HepG2 (cell line): ENCODE results near the gene CHST11. TPM values are rescaled to one million over a fixed set of nuclear protein-coding genes. Genes with fewer than 3 reads are reported as not detected.

Experiments
- ATAC-seq: fragments of 200-7000 bp; cut with Tn5 transposase; 3 replicates; pipeline ENCODE4 v1.9.1; 2020; ENCODE audit warnings: mild to moderate bottlenecking, moderate library complexity
- BruUV-seq: library from RNA; stranded (reverse); fragments of 400-500 nt; replicated peaks from 2 replicates; lab custom pipeline; 2021; lab: Mats Ljungman, UMichigan
- CTCF ChIA-PET: fragments of 300-600 bp; formaldehyde crosslinking; extraction: SDS; loops from one replicate; lab custom pipeline; 2021; ENCODE audit warnings: low total read pairs, inconsistent platforms, low intra/inter-chr PET ratio; lab: Yijun Ruan, JAX
- POLR2A ChIA-PET: fragments of 350-600 bp; sonication (Branson Sonifier 250); formaldehyde crosslinking; loops from one replicate; lab custom pipeline; 2020; ENCODE audit warnings: antibody characterized with exemption, inconsistent platforms; lab: Yijun Ruan, JAX
- DNase-seq: peaks from one replicate; pipeline ENCODE4 v3.0.0-alpha.2; 2015; ENCODE audit warnings: low spot score
- FAIRE-seq: peaks from 3 replicates; lab custom pipeline; 2011; peaks lifted over from hg19 to GRCh38; lab: Jason Lieb, UNC
- H2AFZ ChIP-seq: one replicate; pipeline ENCODE4 v1.6.1; 2011; ENCODE audit warnings: low read length, inconsistent platforms
- H3K27ac ChIP-seq: fragments of 300-600 bp; 3 replicates; pipeline ENCODE4 v1.8.0; 2011; ENCODE audit warnings: mixed run types, mild to moderate bottlenecking, mixed read lengths, low read length, inconsistent platforms; ENCODE audit not compliant: insufficient read depth; ENCODE audit errors: extremely low read length
- H3K27me3 ChIP-seq, 2 experiments: fragments of 200-600 bp in 1 of 2; 2 replicates in 1 of 2; 3 replicates in 1 of 2; pipeline versions ENCODE4 v1.6.0 to v1.8.0; 2011; ENCODE audit warnings: low read length in 2 of 2, mild to moderate bottlenecking in 2 of 2, moderate library complexity in 2 of 2, inconsistent platforms in 1 of 2; ENCODE audit not compliant: insufficient read depth in 2 of 2, control insufficient read depth in 1 of 2
- H3K36me3 ChIP-seq, 2 experiments: fragments of 200-600 bp in 1 of 2; replicated peaks in 1 of 2; 2 replicates in 1 of 2; 3 replicates in 1 of 2; pipeline versions ENCODE4 v1.5.1 to v1.8.0; 2011; ENCODE audit warnings: low read length in 2 of 2, inconsistent platforms in 1 of 2; ENCODE audit not compliant: insufficient read depth in 2 of 2, control insufficient read depth in 1 of 2
- H3K4me1 ChIP-seq: 2 replicates; pipeline ENCODE4 v1.5.1; 2012; ENCODE audit warnings: low read length, inconsistent platforms; ENCODE audit not compliant: insufficient read depth
- H3K4me2 ChIP-seq: 2 replicates; pipeline ENCODE4 v1.6.0; 2011; ENCODE audit warnings: low read depth, low read length, inconsistent platforms
- H3K4me3 ChIP-seq, 3 experiments: fragments of 200-600 bp in 1 of 3; sonication (generic), shearing (Covaris generic) in 1 of 3; replicated peaks in 1 of 3; 2 replicates each; pipeline ENCODE4 v1.5.1; 2011 to 2016; ENCODE audit warnings: low read length in 3 of 3, inconsistent platforms in 2 of 3, low read depth in 2 of 3, mild to moderate bottlenecking in 2 of 3, control low read depth in 1 of 3, mixed read lengths in 1 of 3; ENCODE audit not compliant: insufficient read depth in 1 of 3
- H3K79me2 ChIP-seq: one replicate; pipeline ENCODE4 v1.6.1; 2011; ENCODE audit warnings: low read length, inconsistent platforms; ENCODE audit not compliant: insufficient read depth
- H3K9ac ChIP-seq: 2 replicates; pipeline ENCODE4 v1.6.0; 2011; ENCODE audit warnings: mild to moderate bottlenecking, low read depth, low read length, inconsistent platforms; ENCODE audit not compliant: insufficient read depth
- H3K9me3 ChIP-seq: 2 replicates; pipeline ENCODE4 v1.5.1; 2012; ENCODE audit warnings: mild to moderate bottlenecking, low read length
- H4K20me1 ChIP-seq: 2 replicates; pipeline ENCODE4 v1.6.0; 2011; ENCODE audit warnings: inconsistent platforms, mild to moderate bottlenecking, low read length, moderate library complexity; ENCODE audit not compliant: insufficient read depth
- FIP1L1 ChIP-seq: fragments of 200-400 bp; formaldehyde crosslinking; IDR thresholded peaks from 2 replicates; pipeline ENCODE4 v1.6.1; 2018; ENCODE audit warnings: low read depth, mild to moderate bottlenecking, low read length, moderate library complexity, borderline replicate concordance; ENCODE audit not compliant: insufficient read depth
- HOXA9 ChIP-seq: sonication (generic); formaldehyde crosslinking; IDR thresholded peaks from 2 replicates; pipeline ENCODE4 v1.8.1; 2022; ENCODE audit warnings: missing genetic modification reagents, mild to moderate bottlenecking, moderate library complexity, borderline replicate concordance
- ZNF264 ChIP-seq: sonication (generic); formaldehyde crosslinking; IDR thresholded peaks from 2 replicates; pipeline ENCODE4 v1.4.0; 2020; ENCODE audit warnings: missing genetic modification reagents
- ZNF296 ChIP-seq: sonication (generic); formaldehyde crosslinking; conservative IDR thresholded peaks from 2 replicates; pipeline ENCODE4 v1.5.0; 2020; ENCODE audit warnings: mild to moderate bottlenecking, missing genetic modification reagents
- ZNF430 ChIP-seq: sonication (generic); formaldehyde crosslinking; IDR thresholded peaks from 2 replicates; pipeline ENCODE4 v1.9.0; 2021; ENCODE audit warnings: mild to moderate bottlenecking, missing genetic modification reagents
- whole genome bisulfite sequencing: methylation state at CpG from one replicate; pipeline ENCODE4 v1.1.6; 2017; ENCODE audit warnings: low lambda C conversion rate; 5-methylcytosine and 5-hydroxymethylcytosine counted together
- in situ Hi-C: cut with HindIII; loops from 2 replicates; pipeline ENCODE4 v1.10.0; 2017; ENCODE audit warnings: low pct_unique_long_range_greater_than_20kb; ENCODE audit not compliant: extremely low pct_ligation_motif_present
- intact Hi-C: fragments of 100-400 bp; cut with micrococcal nuclease; formaldehyde crosslinking; loops from one replicate; pipeline ENCODE4 v1.10.0; 2022; ENCODE audit not compliant: unreplicated experiment
- polyA plus RNA-seq, 8 experiments: library from polyadenylated mRNA; depleted of rRNA in 3 of 8; stranded (reverse) in 7 of 8; unstranded in 1 of 8; fragments of >200 nt; fragmentation: Illumina TruSeq in 4 of 8; extraction: Trizol in 4 of 8; gene quantifications; 2 replicates each; pipeline versions ENCODE4 v1.2.1 to v1.2.3, GENCODE V29; 2011 to 2016; ENCODE audit warnings: low read depth in 4 of 8, missing spikeins in 1 of 8, mixed read lengths in 1 of 8; ENCODE audit not compliant: insufficient read depth in 1 of 8
- total RNA-seq, 5 experiments: library from RNA; depleted of rRNA; stranded (reverse); fragments of >200 nt; fragmentation: Illumina TruSeq; extraction: Trizol; gene quantifications; 2 replicates each; pipeline ENCODE4 v1.2.3, GENCODE V29; 2016; ENCODE audit warnings: low read depth in 1 of 5
- TF ChIP-seq, protein P1 (sequence below): sonication (generic); formaldehyde crosslinking; IDR thresholded peaks from 2 replicates; pipeline ENCODE4 v1.8.0; 2022; ENCODE audit warnings: mild to moderate bottlenecking, missing genetic modification reagents, moderate library complexity
- TF ChIP-seq, protein P2 (sequence below): sonication (generic); formaldehyde crosslinking; IDR thresholded peaks from 2 replicates; pipeline ENCODE4 v1.4.0; 2020; ENCODE audit warnings: mild to moderate bottlenecking, low read depth, missing genetic modification reagents

CHST11 gene
- total and polyA plus RNA-seq, 2 of the 13 experiments (the other 11 are each of a cell fraction or from before 2014, with no cell fraction given) = 0.15 TPM; not detected in 1

DNA sequence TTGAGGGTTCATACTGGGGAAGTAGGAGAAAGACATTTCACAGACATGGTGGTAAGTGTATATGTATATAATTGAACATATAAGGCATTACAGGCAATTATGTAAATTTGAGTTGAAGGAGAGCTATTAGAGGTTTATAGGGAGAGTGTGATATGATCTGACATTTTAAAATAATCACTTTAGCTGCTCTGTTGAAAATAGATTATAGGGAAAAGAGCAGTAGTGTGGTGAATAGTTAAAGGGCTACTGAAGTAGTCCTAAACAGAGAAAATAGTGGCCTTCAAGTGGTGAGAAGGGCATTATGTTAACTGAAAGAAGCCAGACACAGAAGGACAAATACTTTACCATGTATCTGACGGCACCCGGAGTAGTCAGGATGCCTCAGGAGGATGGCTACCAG, 267.1 kb downstream of the CHST11 start (continued):
- TF ChIP-seq ZNF296 = no peak
- TF ChIP-seq, protein P1, sequence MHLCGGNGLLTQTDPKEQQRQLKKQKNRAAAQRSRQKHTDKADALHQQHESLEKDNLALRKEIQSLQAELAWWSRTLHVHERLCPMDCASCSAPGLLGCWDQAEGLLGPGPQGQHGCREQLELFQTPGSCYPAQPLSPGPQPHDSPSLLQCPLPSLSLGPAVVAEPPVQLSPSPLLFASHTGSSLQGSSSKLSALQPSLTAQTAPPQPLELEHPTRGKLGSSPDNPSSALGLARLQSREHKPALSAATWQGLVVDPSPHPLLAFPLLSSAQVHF (CRISPR knock-in tag) = no peak
- no peak for TF ChIP-seq FIP1L1
- no peak for TF ChIP-seq ZNF264 (CRISPR knock-in tag)
- TF ChIP-seq, protein P2, sequence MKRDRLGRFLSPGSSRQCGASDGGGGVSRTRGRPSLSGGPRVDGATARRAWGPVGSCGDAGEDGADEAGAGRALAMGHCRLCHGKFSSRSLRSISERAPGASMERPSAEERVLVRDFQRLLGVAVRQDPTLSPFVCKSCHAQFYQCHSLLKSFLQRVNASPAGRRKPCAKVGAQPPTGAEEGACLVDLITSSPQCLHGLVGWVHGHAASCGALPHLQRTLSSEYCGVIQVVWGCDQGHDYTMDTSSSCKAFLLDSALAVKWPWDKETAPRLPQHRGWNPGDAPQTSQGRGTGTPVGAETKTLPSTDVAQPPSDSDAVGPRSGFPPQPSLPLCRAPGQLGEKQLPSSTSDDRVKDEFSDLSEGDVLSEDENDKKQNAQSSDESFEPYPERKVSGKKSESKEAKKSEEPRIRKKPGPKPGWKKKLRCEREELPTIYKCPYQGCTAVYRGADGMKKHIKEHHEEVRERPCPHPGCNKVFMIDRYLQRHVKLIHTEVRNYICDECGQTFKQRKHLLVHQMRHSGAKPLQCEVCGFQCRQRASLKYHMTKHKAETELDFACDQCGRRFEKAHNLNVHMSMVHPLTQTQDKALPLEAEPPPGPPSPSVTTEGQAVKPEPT (CRISPR knock-in tag) = no peak
- TF ChIP-seq HOXA9 = no peak
- TF ChIP-seq, all 625 proteins: peak for 0

DNA sequence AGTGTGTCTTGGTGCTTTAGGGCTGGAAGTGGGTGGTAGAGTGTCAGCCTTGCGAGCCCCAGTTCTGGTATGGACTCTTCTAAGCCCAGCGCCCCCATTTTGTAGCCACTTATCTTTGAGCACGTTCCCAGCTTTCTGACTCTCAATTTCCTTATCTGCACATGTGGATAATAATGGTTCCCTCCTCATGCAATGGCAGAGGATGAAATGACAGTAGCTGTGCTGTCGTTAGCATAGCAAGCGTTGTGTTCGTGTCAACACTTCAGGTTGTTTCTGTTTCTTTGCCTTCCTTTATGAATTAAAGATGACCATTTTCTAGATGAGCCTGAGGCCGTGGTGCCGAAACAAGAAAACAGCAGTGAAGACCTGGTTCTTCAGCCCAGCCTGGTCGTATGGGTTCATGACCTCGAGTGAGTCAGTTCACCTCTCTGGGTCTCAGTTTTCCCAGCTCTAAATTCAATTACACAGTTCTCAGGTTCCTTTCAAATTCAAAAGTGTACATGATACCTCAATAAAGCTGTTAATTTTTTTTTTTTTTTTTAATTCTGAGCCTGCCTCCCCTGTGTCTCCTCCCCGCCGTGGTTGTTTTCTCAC, 268.3 kb downstream of the CHST11 start:
- Histone ChIP-seq H4K20me1 (no peaks in the 10 kb centered on the region), H3K4me1 (peaks cover 8% of the 10 kb centered on the region), H3K79me2 (no peaks in the 10 kb centered on the region), H3K27me3 (peaks cover 3 to 44% of the 10 kb centered on the region in 2 experiments; a peak in 4 of 5 replicates), H2AFZ (no peak overlapping the region), H3K4me2 (no peak overlapping the region), H3K9ac (no peak overlapping the region), H3K9me3 (no peaks in the 10 kb centered on the region), H3K4me3 (no peak overlapping the region), H3K27ac (no peak overlapping the region), H3K36me3 (no peaks in the 10 kb centered on the region)
- CTCF ChIA-PET = no interaction called here
- DNase-seq (no peak), ATAC-seq (no peak), FAIRE-seq (no peak)
- in situ Hi-C loops (no loop called here), intact Hi-C loops (no loop called here)
- POLR2A ChIA-PET = no interaction called here
- WGBS = 37% methylated on average over 12 of the region's 12 CpGs
- no TSS peak for BruUV-seq
- no peak for TF ChIP-seq ZNF430 (CRISPR knock-in tag)
